ENCODE data around the gene BMPR1B.

Gene BMPR1B

GRCh38 chr4:94763500-94763899, 5.7 kb downstream of the BMPR1B start (continued):
- no peak for TF ChIP-seq ZSCAN18 (tag by site-specific recombination; IDR thresholded peaks at IDR 0.05)
- peak; percentile 55; the same call in 1 of the 2 replicates for TF ChIP-seq FEZF1 (tag by site-specific recombination; IDR thresholded peaks at IDR 0.05)
- no peak for TF ChIP-seq ZNF175 (tag by site-specific recombination; IDR thresholded peaks at IDR 0.05)
- TF ChIP-seq ZNF626 (tag by site-specific recombination; IDR thresholded peaks at IDR 0.05) = no peak
- TF ChIP-seq, protein P1, sequence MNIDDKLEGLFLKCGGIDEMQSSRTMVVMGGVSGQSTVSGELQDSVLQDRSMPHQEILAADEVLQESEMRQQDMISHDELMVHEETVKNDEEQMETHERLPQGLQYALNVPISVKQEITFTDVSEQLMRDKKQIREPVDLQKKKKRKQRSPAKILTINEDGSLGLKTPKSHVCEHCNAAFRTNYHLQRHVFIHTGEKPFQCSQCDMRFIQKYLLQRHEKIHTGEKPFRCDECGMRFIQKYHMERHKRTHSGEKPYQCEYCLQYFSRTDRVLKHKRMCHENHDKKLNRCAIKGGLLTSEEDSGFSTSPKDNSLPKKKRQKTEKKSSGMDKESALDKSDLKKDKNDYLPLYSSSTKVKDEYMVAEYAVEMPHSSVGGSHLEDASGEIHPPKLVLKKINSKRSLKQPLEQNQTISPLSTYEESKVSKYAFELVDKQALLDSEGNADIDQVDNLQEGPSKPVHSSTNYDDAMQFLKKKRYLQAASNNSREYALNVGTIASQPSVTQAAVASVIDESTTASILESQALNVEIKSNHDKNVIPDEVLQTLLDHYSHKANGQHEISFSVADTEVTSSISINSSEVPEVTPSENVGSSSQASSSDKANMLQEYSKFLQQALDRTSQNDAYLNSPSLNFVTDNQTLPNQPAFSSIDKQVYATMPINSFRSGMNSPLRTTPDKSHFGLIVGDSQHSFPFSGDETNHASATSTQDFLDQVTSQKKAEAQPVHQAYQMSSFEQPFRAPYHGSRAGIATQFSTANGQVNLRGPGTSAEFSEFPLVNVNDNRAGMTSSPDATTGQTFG (tag by site-specific recombination; IDR thresholded peaks at IDR 0.05; ENCODE audit: borderline replicate concordance) = no peak
- no peak for TF ChIP-seq KLF1 (tag by site-specific recombination; IDR thresholded peaks at IDR 0.05)
- TF ChIP-seq PRDM6 (tag by site-specific recombination; IDR thresholded peaks at IDR 0.05) = peak; percentile 93
- no peak for TF ChIP-seq ZNF555 (tag by site-specific recombination; conservative IDR thresholded peaks at IDR 0.05)
- no peak for TF ChIP-seq BCL6B (tag by site-specific recombination; IDR thresholded peaks at IDR 0.05)
- TF ChIP-seq ZNF138 (tag by site-specific recombination; IDR thresholded peaks at IDR 0.05; ENCODE audit: borderline replicate concordance) = no peak
- TF ChIP-seq ZNF530 (tag by site-specific recombination; IDR thresholded peaks at IDR 0.05; ENCODE audit: low read depth) = no peak
- 0 out of 2 replicates have a peak, but pooled peaks have one; percentile 1 for TF ChIP-seq ZNF664 (tag by site-specific recombination; IDR thresholded peaks at IDR 0.05)
- TF ChIP-seq ZNF768 (tag by site-specific recombination; IDR thresholded peaks at IDR 0.05) = no peak
- TF ChIP-seq ZNF214 (tag by site-specific recombination; IDR thresholded peaks at IDR 0.05; ENCODE audit: borderline replicate concordance) = no peak
- TF ChIP-seq ZNF202 (tag by site-specific recombination; IDR thresholded peaks at IDR 0.05; ENCODE audit: borderline replicate concordance) = no peak
- TF ChIP-seq MYNN (tag by site-specific recombination; IDR thresholded peaks at IDR 0.05; ENCODE audit: borderline replicate concordance) = no peak
- no peak for TF ChIP-seq IKZF3 (tag by site-specific recombination; IDR thresholded peaks at IDR 0.05)

DNA sequence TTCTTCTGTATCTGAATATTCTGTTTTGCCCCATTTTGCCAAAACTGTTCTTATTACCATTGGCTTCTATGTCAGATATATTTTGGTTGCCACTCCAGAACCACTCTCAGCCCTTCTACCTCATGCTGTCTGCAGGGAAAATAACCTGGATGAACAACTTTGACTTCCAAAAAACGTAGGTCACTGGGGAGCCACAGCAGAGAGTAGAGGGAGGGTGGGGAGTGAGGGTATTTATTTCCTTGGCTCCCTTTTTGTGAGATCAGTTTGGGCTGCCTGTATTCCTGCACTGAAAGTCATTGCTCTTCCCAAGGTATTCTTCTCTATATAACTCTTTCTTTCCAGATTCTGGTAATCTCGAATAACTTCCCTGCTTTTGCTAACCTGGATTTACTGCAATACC, 6.3 kb downstream of the BMPR1B start:
- Histone ChIP-seq H3K4me1 (ENCODE audit: control insufficient read depth, insufficient read depth, low read length) (peaks cover 13% of the 10 kb centered on the region), H3K27ac (ENCODE audit: extremely low read depth, low read depth, low read length) (no peak overlapping the region), H3K9me3 (ENCODE audit: control insufficient read depth, insufficient read depth, low read depth, low read length) (no peaks in the 10 kb centered on the region), H3K4me3 (ENCODE audit: low read depth, low read length) (no peak overlapping the region), H3K36me3 (ENCODE audit: control insufficient read depth in 2 of 2, insufficient read depth in 1 of 2, low read length in 2 of 2) (no peaks in the 10 kb centered on the region)
- peak; percentile 95 for TF ChIP-seq ZNF16 (tag by site-specific recombination; IDR thresholded peaks at IDR 0.05; ENCODE audit: low read depth)
- TF ChIP-seq, protein P2, sequence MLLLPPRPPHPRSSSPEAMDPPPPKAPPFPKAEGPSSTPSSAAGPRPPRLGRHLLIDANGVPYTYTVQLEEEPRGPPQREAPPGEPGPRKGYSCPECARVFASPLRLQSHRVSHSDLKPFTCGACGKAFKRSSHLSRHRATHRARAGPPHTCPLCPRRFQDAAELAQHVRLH (tag by site-specific recombination; IDR thresholded peaks at IDR 0.05) = 0 out of 2 replicates have a peak, but pooled peaks have one; percentile 13
- TF ChIP-seq ZSCAN18 (tag by site-specific recombination; IDR thresholded peaks at IDR 0.05) = no peak
- CTCF ChIA-PET = no interaction called here
- POLR2A ChIA-PET = no interaction called here

Data from HEK293 (cell line).